NCI-H526 (cell line): ENCODE data around the gene FRYL.
"Not testable (repeated sequence)": the region's sequence is repeated elsewhere in the genome, so short reads cannot be mapped to it uniquely, and the experiment has no call there.

ENCODE experiments used
- DNase-seq, 2 experiments: peaks; one replicate each; lab custom pipeline; 2025; lab: John Stamatoyannopoulos, UW

FRYL gene

GRCh38 chr4:48746608-48747362, 33.3 kb downstream of the FRYL start:
- no peak for DNase-seq

GRCh38 chr4:48745223-48745622, 34.9 kb downstream of the FRYL start:
- not testable (repeated sequence) for DNase-seq

GRCh38 chr4:48742412-48742811, 37.7 kb downstream of the FRYL start:
- no peak for DNase-seq

- no peak for DNase-seq
Observed at GRCh38 chr4:48739560-48740019, 40.5 kb downstream of the FRYL start.

GRCh38 chr4:48738856-48739255, 41.2 kb downstream of the FRYL start:
- DNase-seq = no peak

- DNase-seq = not testable (repeated sequence)
Observed at GRCh38 chr4:48728906-48729496, 51.1 kb downstream of the FRYL start.

GRCh38 chr4:48727666-48728459, 52.2 kb downstream of the FRYL start:
- DNase-seq = no peak

GRCh38 chr4:48725414-48725813, 54.7 kb downstream of the FRYL start:
- DNase-seq = no peak

- no peak for DNase-seq
Observed at GRCh38 chr4:48722509-48723446, 57.3 kb downstream of the FRYL start.

GRCh38 chr4:48720459-48720858, 59.6 kb downstream of the FRYL start:
- no peak for DNase-seq

- DNase-seq = no peak
Observed at GRCh38 chr4:48718818-48719465, 61.1 kb downstream of the FRYL start.

GRCh38 chr4:48716285-48716684, 63.8 kb downstream of the FRYL start:
- DNase-seq = not testable (repeated sequence)

GRCh38 chr4:48710446-48711209, 69.5 kb downstream of the FRYL start:
- no peak for DNase-seq

- no peak for DNase-seq
Observed at GRCh38 chr4:48709901-48710300, 70.2 kb downstream of the FRYL start.

GRCh38 chr4:48708610-48709009, 71.5 kb downstream of the FRYL start:
- DNase-seq = no peak

- DNase-seq = no peak
Observed at GRCh38 chr4:48706736-48707135, 73.3 kb downstream of the FRYL start.

- no peak for DNase-seq
Observed at GRCh38 chr4:48705609-48706008, 74.5 kb downstream of the FRYL start.

GRCh38 chr4:48704091-48704802, 75.8 kb downstream of the FRYL start:
- no peak for DNase-seq

- no peak for DNase-seq
Observed at GRCh38 chr4:48699475-48699874, 80.6 kb downstream of the FRYL start.
